Activated CD4-positive, alpha-beta T cell treated with anti-CD3 and anti-CD28 coated beads, Interleukin-2, amount 50 U/mL, for 1 hour (primary cell): ENCODE data around the gene SHLD2.
"Not testable (repeated sequence)": the region's sequence is repeated elsewhere in the genome, so short reads cannot be mapped to it uniquely, and the experiment has no call there.

Experiments
- DNase-seq: peaks from one replicate; pipeline ENCODE4 v3.0.0-alpha.2; 2020

Gene SHLD2

GRCh38 chr10:87143109-87143418 is 48.1 kb downstream of the SHLD2 start:
- DNase-seq = not testable (repeated sequence)

- not testable (repeated sequence) for DNase-seq
Measured at GRCh38 chr10:87145598-87145997, 50.6 kb downstream of the SHLD2 start.

DNA sequence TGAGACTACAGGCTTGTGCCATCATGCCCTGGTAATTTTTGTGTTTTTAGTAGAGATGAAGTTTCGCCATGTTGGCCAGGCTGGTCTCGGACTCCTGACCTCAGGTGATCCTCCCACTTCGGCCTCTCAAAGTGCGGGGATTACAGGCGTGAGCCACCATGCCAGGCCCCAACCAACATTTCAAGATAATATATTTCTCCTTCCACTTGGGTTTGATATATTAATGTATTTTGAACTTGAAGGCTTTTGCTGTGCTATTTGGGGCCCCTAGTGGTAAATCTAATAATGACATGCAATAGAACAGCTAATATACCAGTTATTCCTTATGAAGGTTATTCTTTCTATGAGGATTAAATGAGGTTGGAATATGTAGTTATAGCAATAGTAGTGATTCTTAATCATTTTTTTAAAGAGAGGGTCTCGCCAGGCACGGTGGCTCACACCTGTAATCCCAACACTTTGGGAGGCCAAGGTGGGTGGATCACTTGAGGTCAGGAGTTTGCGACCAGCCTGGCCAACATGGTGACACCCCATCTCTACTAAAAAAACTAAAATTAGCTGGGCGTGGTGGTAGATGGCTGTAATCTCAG is 54.1 kb downstream of the SHLD2 start:
- not testable (repeated sequence) for DNase-seq

- DNase-seq = not testable (repeated sequence)
Measured at GRCh38 chr10:87151516-87151915, 56.5 kb downstream of the SHLD2 start.

GRCh38 chr10:87156841-87157240 is 61.8 kb downstream of the SHLD2 start:
- DNase-seq = not testable (repeated sequence)

- DNase-seq = not testable (repeated sequence)
Measured at GRCh38 chr10:87157821-87158220, 62.8 kb downstream of the SHLD2 start.

DNA sequence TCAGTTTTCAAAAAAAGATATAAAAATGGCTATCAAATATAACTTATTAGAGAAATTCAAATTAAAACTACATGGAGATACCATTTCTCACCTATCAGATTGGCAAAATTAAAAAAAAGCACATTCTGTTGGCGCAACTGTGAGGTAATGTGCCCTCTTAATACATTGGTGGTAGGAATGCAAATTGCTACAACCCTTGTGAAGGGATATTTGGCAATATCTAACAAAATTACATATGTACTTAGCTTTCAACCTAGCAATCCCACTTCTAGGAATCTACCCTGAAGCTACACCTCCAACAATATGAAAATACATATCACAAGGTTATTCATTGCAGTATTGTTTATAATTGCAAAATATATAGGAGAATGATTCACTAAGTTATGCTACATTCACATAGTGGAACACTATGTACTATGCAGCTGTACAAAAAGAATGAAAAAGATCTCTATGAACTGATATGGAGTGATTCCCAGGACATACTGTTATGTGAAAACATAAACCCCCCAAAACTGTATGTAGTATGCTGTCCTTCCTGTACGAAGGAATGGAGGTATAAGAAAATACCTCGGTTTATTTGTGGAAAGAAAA is 67.8 kb downstream of the SHLD2 start:
- not testable (repeated sequence) for DNase-seq

DNA sequence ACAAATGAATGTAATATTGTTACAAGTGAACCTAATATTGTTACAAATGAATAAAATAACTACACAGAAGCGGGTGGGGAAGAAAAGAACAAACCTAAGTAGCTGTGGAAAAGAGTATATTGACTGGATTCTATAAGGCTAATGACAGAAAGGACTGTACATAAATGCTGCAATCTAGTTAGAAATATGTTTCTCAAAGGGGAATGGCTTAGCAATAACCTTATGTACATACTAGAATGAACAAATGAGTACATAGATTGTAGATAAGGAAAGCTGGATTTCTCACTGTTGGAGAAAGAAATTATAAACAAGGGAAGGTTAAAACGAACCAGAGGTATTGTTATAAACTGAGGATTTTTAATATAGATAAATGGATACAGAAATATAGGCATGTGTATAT is 68.4 kb downstream of the SHLD2 start:
- not testable (repeated sequence) for DNase-seq

GRCh38 chr10:87169857-87170256 is 74.9 kb downstream of the SHLD2 start:
- DNase-seq = not testable (repeated sequence)

- DNase-seq = not testable (repeated sequence)
Measured at GRCh38 chr10:87170705-87171104, 75.7 kb downstream of the SHLD2 start.

DNA sequence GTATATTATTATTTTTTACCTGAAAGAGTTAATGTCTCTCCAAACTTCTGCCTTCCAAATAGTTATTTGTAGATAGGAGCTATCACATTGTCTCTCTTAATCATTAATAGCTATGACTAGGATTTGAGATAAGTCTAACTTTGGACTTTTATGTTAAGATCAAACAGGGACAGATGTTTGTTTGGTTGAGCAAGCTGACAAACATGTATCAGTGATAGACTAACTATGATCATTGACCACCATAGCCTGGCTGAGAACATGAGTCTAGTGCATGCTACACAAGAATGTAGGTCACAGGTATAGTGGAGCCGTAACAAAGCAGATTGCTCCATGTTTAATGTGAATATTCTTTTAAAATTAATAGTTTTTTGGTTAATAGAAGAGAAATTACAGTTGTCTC is 76.7 kb downstream of the SHLD2 start:
- DNase-seq = not testable (repeated sequence)

DNA sequence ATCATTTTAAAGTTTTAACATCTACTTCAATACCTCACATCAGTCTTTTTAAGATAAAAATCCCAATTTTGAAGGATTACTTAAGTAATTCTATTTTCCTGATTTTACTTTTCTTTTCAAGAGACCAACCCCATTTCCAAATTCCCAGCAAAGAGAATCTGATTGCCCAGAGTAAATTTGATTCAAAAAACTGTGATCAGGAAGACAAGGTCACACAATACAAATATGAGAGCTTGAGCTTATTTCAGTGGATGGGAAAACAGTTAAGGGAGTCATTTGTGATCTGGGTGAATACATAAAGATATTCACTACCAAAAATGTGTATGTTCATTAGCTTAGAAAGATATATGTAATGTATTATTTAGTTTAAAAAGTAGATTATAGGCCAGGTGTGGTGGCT is 77.2 kb downstream of the SHLD2 start:
- not testable (repeated sequence) for DNase-seq

GRCh38 chr10:87177587-87177986 is 82.6 kb downstream of the SHLD2 start:
- DNase-seq = not testable (repeated sequence)

GRCh38 chr10:87184421-87184820 is 89.4 kb downstream of the SHLD2 start:
- not testable (repeated sequence) for DNase-seq

DNA sequence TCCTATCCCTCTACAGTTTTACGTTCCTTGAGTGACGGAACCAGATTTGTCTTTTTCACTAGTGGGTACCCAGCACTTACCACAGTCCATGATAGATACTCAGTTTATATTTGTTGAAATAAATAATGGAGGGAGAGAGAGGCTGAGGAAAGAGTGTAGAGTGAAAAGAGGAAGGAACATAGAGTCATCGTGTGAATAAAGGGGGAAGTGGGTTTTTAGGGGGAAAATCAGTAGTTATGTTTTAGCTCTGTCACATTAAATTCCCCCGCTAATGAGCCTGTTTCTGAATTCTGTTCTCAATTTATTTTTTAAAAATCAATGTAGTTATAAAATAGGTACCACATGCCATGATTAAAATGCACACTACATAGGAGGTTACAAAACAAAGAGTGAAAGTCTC is 91.0 kb downstream of the SHLD2 start:
- not testable (repeated sequence) for DNase-seq

GRCh38 chr10:87187573-87187972 is 92.6 kb downstream of the SHLD2 start:
- not testable (repeated sequence) for DNase-seq

GRCh38 chr10:87191841-87192240 is 96.8 kb downstream of the SHLD2 start:
- DNase-seq = not testable (repeated sequence)

- DNase-seq = not testable (repeated sequence)
Measured at GRCh38 chr10:87200924-87201323, 105.9 kb downstream of the SHLD2 start.

GRCh38 chr10:87204801-87205200 is 109.8 kb downstream of the SHLD2 start:
- DNase-seq = not testable (repeated sequence)

DNA sequence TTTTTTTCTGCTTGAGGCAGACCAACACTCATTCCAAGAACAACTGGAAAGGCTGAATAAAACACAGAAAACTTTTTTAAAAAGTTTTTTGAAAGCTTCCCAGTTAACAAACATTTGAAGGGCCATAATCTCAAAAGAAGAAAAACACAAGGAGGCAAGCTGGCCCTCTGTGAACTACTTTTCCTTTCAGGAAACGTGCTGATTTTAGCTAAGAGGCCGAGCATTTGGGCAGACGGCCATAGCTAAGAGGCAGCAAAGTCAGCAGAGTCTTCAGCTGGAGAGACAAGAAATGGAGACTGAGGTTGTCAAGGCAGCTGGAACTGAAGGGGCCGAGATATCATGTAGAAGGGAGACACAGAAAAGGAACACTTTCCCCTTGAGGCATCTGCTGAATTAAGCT is 111.9 kb downstream of the SHLD2 start:
- DNase-seq = not testable (repeated sequence)

GRCh38 chr10:87210309-87210708 is 115.3 kb downstream of the SHLD2 start:
- DNase-seq = not testable (repeated sequence)

DNA sequence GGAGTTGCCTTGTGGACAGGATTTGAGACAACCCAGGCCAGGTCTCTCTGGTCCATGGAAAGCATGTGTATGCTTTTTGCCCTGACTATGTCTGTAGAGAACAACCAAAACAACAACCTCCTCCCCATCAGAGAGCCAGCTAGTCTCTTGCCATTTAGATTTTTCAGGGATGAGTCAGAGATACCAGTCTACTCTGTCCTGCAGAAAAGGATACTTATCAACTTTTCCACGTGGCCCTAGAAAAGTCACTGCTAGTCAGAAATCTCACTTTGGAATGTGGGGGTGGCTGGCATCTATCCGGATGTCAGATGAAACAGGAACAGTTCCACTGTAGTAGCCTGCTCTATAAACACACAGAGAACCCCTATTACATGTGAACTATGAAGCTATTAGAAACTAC is 116.8 kb downstream of the SHLD2 start:
- not testable (repeated sequence) for DNase-seq

GRCh38 chr10:87213150-87213765 is 118.3 kb downstream of the SHLD2 start:
- DNase-seq = not testable (repeated sequence)

DNA sequence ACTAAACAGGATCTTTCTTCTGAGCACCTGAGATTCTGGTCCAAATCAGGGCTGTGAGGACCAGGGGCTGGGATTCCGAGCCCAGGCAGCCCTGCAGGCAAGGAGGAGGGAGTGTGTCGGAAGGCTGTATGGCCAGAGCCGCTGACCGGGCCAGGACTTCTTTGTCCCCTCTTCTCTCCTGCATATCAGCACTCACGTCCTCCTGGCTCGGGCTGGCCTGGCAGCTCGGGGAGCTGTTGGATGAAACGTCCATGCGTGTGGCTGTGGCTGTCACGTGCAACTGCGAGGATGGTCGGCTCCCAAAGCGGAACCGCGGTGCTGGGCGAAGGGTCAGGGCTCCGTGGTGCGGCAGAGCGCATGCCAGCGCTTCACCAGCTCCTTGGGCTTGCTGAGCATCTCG is 118.8 kb downstream of the SHLD2 start:
- not testable (repeated sequence) for DNase-seq
